GM18861 (cell line): ENCODE data around the gene ACAP3.

Experiments used
- ATAC-seq: cut with Tn5 transposase; IDR thresholded peaks from one replicate; pipeline ENCODE4 v1.9.1; 2021; ENCODE audit not compliant: unreplicated experiment

ACAP3 gene

GRCh38 chr1:1307923-1308755 is at the start of gene ACAP3, which contains the start of gene PUSL1:
ACAP3 (minus strand) TSS chr1:1307930; CDS start chr1:1307815, 115 bp downstream.
PUSL1 (plus strand) TSS chr1:1308597; CDS start chr1:1308644, 47 bp downstream.
- ATAC-seq: peak; percentile 37

- no peak for ATAC-seq
Measured at GRCh38 chr1:1356796-1357401, 49.2 kb upstream of the ACAP3 start.

GRCh38 chr1:1356166-1356795 is 48.6 kb upstream of the ACAP3 start:
- no peak for ATAC-seq

- no peak for ATAC-seq
Measured at GRCh38 chr1:1355416-1355815, 47.7 kb upstream of the ACAP3 start.

GRCh38 chr1:1354271-1355247 is 46.8 kb upstream of the ACAP3 start:
- no peak for ATAC-seq

GRCh38 chr1:1353389-1354151 is 45.8 kb upstream of the ACAP3 start:
- ATAC-seq: no peak

GRCh38 chr1:1352786-1353388 is 45.2 kb upstream of the ACAP3 start:
- ATAC-seq: no peak

- ATAC-seq: no peak
Measured at GRCh38 chr1:1351511-1352427, 44.0 kb upstream of the ACAP3 start.

- ATAC-seq: peak; percentile 50
Measured at GRCh38 chr1:1349256-1350012, 41.7 kb upstream of the ACAP3 start, which contains the start of gene DVL1. DVL1 (minus strand) TSS chr1:1349418; CDS start chr1:1349065, 353 bp downstream.

- ATAC-seq: peak; percentile 2
Measured at GRCh38 chr1:1348420-1349255, 40.9 kb upstream of the ACAP3 start.

GRCh38 chr1:1347663-1348419 is 40.1 kb upstream of the ACAP3 start:
- no peak for ATAC-seq

- no peak for ATAC-seq
Measured at GRCh38 chr1:1347026-1347595, 39.4 kb upstream of the ACAP3 start.

- ATAC-seq: no peak
Measured at GRCh38 chr1:1346501-1346890, 38.8 kb upstream of the ACAP3 start.

GRCh38 chr1:1345860-1346500 is 38.2 kb upstream of the ACAP3 start:
- no peak for ATAC-seq

GRCh38 chr1:1345384-1345783 is 37.7 kb upstream of the ACAP3 start:
- ATAC-seq: no peak
